SU-DHL-6 (cell line): ENCODE measurements around the gene FSTL4.

Source experiments
- H2AFZ ChIP-seq: fragments of 200-600 bp; sonication (generic); 2 replicates; pipeline ENCODE4 v1.6.1; 2014; ENCODE audit warnings: low read depth, mild to moderate bottlenecking, moderate library complexity, mixed read lengths, antibody characterized with exemption, low read length; ENCODE audit not compliant: severe bottlenecking
- H3F3A ChIP-seq: fragments of 200-600 bp; shearing (Covaris generic); 2 replicates; pipeline ENCODE4 v1.6.0; 2016; ENCODE audit warnings: antibody characterized with exemption, mild to moderate bottlenecking; ENCODE audit not compliant: insufficient read depth
- H3K27ac ChIP-seq: fragments of 200-600 bp; sonication (generic); 2 replicates; pipeline ENCODE4 v1.5.1; 2016; ENCODE audit warnings: low read depth, mild to moderate bottlenecking, low read length, moderate library complexity, mixed read lengths
- H3K27me3 ChIP-seq: fragments of 200-600 bp; sonication (generic), shearing (Covaris generic); 2 replicates; pipeline ENCODE4 v1.6.0; 2014; ENCODE audit warnings: mild to moderate bottlenecking, low read length
- H3K36me3 ChIP-seq: fragments of 200-600 bp; sonication (generic); 2 replicates; pipeline ENCODE4 v1.6.1; 2014; ENCODE audit warnings: mild to moderate bottlenecking, low read length, mixed read lengths
- H3K4me2 ChIP-seq: fragments of 300-600, 200-600 bp; shearing (Covaris generic), sonication (generic); 2 replicates; pipeline ENCODE4 v1.6.0; 2014; ENCODE audit warnings: low read length, low read depth, mild to moderate bottlenecking; ENCODE audit not compliant: poor library complexity, severe bottlenecking
- H3K4me3 ChIP-seq: fragments of 200-600 bp; sonication (generic); 2 replicates; pipeline ENCODE4 v1.5.1; 2014; ENCODE audit warnings: antibody characterized with exemption, low read length, mild to moderate bottlenecking, mixed read lengths; ENCODE audit not compliant: insufficient read depth, poor library complexity, severe bottlenecking
- H3K79me2 ChIP-seq: fragments of 200-600 bp; sonication (generic); 2 replicates; pipeline ENCODE4 v1.6.1; 2014; ENCODE audit warnings: mild to moderate bottlenecking, low read length, moderate library complexity; ENCODE audit not compliant: insufficient read depth
- H3K9ac ChIP-seq: fragments of 200-600 bp; sonication (generic); 2 replicates; pipeline ENCODE4 v1.7.0; 2014; ENCODE audit warnings: mild to moderate bottlenecking, low read length
- H3K9me2 ChIP-seq: fragments of 200-600 bp; sonication (generic); replicated peaks from 2 replicates; pipeline ENCODE4 v1.6.1; 2014; ENCODE audit warnings: low read length; ENCODE audit not compliant: insufficient read depth
- H3K9me3 ChIP-seq: fragments of 200-600 bp; sonication (generic); 2 replicates; pipeline ENCODE4 v1.6.1; 2014; ENCODE audit warnings: low read length, mixed read lengths; ENCODE audit not compliant: insufficient read depth
- H4K20me1 ChIP-seq: fragments of 200-600 bp; sonication (generic); 2 replicates; pipeline ENCODE4 v1.6.1; 2014; ENCODE audit warnings: low read depth, mild to moderate bottlenecking, antibody characterized with exemption, low read length, moderate library complexity, mixed read lengths
- CTCF ChIP-seq: fragments of 200-600 bp; sonication (generic); IDR thresholded peaks from one replicate; pipeline ENCODE4 v1.5.1; 2017; ENCODE audit warnings: antibody characterized with exemption, mild to moderate bottlenecking, low read length, moderate library complexity; ENCODE audit not compliant: insufficient read depth, poor library complexity, severe bottlenecking
- EZH2phosphoT487 ChIP-seq: fragments of 200-600 bp; sonication (generic), shearing (Covaris generic); conservative IDR thresholded peaks from 2 replicates; pipeline ENCODE4 v1.6.1; 2018; ENCODE audit warnings: mild to moderate bottlenecking, antibody characterized with exemption, low read length, moderate library complexity, mixed read lengths

FSTL4 gene

DNA sequence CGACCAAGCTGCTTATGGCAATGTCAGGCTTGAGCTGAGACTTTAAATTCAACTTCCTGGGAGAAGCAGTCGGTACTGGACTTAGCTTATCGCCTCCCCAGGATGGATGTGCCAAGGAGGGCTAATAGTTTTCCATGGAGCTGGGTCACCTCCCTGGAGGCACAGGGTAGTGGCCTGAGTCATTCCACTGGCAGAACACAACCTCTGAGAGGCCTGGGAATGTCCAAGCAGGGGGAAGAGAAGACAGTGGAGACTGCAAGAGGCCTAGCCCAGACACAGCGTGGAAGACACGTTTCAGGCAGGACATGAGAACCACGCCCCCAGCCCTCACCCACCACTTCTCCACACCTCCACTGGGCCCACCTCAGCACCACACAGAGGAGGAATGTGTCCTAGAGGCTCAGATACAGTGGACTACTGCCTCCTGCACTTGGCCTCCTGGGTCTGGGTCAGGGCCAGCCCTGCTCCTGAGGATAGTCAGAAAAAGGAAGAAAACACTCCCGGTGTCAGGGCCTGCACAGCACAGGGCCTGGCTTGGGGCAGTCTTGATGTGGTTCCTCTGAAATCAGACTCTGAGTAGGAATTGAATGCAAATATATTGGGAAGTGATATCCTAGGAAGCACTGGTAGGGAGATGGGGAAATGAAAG lies 171.8 kb downstream of the FSTL4 start:
- no peak overlapping the region for H3K4me2 ChIP-seq
- no peaks in the 10 kb centered on the region for H3K27me3 ChIP-seq
- no peaks in the 10 kb centered on the region for H3K36me3 ChIP-seq
- no peaks in the 10 kb centered on the region for H4K20me1 ChIP-seq
- H3K4me3 ChIP-seq, result no peak overlapping the region
- TF ChIP-seq EZH2phosphoT487 (no peak), CTCF (no peak)
- H3K9me3 ChIP-seq, result no peaks in the 10 kb centered on the region
- no peak overlapping the region for H3K27ac ChIP-seq
- no peak overlapping the region for H2AFZ ChIP-seq
- no peak overlapping the region for H3K9ac ChIP-seq
- H3F3A ChIP-seq, result no peaks in the 10 kb centered on the region
- H3K79me2 ChIP-seq, result no peaks in the 10 kb centered on the region
- H3K9me2 ChIP-seq, result no peaks in the 10 kb centered on the region

DNA sequence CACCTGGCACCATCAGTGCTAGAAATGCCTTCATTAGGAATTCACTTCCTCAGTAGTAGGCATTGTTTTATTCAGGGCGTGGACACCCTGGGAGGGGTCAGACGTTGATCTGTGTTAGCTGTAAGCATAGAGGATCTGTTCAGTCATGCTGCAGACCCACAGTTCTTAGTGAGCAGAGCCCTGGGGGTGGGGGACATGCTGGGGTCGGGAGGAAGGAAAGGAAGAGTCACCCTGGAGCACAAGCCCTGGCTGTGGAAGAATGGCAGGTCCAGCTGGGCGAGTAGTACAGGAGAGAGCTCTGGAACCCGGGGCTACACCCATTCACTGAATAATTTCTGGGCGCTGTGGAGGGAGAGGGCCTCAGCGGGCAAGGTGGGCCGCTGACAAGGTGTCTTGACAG lies 172.5 kb downstream of the FSTL4 start:
- TF ChIP-seq EZH2phosphoT487 (no peak), CTCF (no peak)
- H3K4me3 ChIP-seq, result no peak overlapping the region

GRCh38 chr5:133438487-133438886 lies 173.9 kb downstream of the FSTL4 start:
- Histone ChIP-seq H3K4me3 (no peak overlapping the region), H3K79me2 (no peaks in the 10 kb centered on the region), H3K36me3 (no peaks in the 10 kb centered on the region), H3K9me2 (no peaks in the 10 kb centered on the region), H3K27ac (no peak overlapping the region), H3K9me3 (no peaks in the 10 kb centered on the region), H3F3A (no peaks in the 10 kb centered on the region), H3K4me2 (no peak overlapping the region), H3K9ac (no peak overlapping the region), H4K20me1 (no peaks in the 10 kb centered on the region), H2AFZ (no peak overlapping the region), H3K27me3 (no peaks in the 10 kb centered on the region)
- TF ChIP-seq EZH2phosphoT487 (no peak), CTCF (no peak)

More for the DNA sequence above, 172.5 kb downstream of the FSTL4 start:
- no peaks in the 10 kb centered on the region for H3K9me2 ChIP-seq
- no peaks in the 10 kb centered on the region for H3K27me3 ChIP-seq
- no peak overlapping the region for H3K27ac ChIP-seq
- no peaks in the 10 kb centered on the region for H3K79me2 ChIP-seq
- H4K20me1 ChIP-seq, result no peaks in the 10 kb centered on the region
- H2AFZ ChIP-seq, result no peak overlapping the region
- H3K4me2 ChIP-seq, result no peak overlapping the region
- H3K9me3 ChIP-seq, result no peaks in the 10 kb centered on the region
- no peaks in the 10 kb centered on the region for H3F3A ChIP-seq
- no peak overlapping the region for H3K9ac ChIP-seq
- no peaks in the 10 kb centered on the region for H3K36me3 ChIP-seq
